IPS-NIHi7 (cell line): Measurements from ENCODE around the gene ALPP.
"Not testable (repeated sequence)": the region's sequence is repeated elsewhere in the genome, so short reads cannot be mapped to it uniquely, and the experiment has no call there.

Experiments used
- DNase-seq: peaks from one replicate; pipeline ENCODE4 v3.0.0; 2012; ENCODE audit warnings: mixed read lengths; ENCODE audit errors: extremely low spot score

Gene ALPP

DNA sequence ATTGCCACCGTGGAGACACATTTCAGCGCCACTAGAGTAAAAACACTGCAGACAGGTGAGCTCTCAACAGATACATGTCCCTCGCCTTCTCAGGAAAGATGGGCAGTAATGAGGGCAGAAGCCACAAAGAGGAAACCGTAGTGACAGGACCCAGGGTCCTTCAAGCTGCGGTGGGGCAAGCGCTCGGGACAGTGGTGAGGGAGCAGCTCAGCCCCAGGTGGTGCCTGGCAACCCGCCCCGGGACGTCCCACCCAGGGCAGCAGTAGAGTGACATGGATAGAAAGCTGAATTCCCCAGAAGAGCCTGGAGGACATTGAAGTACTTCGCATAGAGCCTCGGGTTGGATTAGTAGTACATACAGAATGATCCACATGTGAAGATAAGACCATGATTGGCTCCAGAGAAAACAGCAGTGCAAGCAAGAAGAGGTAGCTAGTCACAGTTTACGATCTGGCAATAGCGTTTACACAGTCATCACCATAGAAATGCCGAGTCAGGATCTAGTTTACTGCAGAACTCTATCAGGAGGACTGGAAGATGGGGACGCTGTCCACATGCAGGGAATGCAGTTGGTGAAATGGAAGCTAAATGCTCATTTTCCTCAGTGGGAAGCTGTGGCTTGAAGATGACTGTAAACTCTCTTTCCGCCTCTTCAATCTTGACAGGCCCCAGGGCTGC lies 37.4 kb upstream of the ALPP start:
- no peak for DNase-seq

DNA sequence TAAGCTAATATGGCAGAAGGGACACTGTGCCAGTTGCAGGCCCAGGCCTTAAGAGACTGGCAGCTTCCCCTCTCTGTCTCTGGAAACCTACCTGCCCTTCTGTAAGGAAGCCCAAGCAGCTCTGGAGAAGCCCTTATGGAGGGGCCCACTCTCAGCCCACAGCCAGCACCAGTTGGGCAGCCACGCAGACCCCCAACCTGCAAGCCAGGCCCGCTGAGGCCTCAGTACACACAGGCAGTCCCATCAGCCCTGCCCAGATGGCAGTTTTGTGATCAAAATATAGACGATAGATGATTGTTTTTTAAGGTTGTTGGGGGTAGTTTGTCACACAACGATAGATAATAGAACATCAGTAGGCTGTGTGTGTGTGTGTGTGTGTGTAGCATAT lies 36.8 kb upstream of the ALPP start:
- no peak for DNase-seq

DNA sequence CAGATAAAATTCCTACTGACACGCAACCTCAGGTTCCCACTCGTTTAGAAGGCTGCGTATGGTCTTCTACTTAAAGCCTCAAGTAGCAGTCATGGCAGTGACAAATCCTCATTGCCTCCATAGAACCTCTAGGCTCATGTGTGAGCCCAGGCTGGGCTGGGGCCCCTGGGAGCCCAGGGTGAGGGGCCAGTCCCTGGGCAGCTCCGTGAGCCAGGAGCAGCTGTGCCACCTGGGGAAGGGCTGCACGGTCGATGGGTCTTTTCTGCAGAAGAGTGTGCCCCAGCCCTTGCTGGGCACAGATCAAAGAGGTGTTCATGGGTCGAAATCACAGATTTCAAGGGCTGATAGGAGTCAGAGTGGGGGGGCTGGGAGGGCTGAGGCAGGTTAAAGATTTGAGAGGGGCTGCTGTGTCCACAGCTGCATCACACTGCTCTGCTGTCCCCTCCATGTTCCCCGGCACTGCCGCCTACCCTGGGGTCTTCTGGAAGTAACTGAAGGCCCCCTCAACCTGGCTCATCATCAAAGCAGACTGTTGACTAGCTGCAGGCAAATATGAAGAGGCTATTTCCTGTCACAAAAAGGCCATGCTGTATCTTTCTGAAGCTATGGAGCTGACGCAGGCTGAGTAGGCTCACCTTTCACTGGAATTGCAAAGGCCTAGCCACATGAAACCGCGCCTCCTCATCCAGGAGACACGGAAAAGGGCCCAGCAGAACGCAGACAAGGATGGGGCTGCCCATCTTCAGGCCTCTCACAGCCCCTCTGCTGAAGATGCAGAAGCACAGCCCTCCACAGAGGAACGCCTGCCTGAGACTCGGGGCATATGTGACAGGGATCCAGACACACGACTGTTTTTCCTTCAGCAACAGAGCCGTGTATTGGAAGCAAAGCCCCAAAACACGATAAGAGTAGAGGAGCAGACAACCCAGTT lies 35.7 kb upstream of the ALPP start:
- DNase-seq: no peak

DNA sequence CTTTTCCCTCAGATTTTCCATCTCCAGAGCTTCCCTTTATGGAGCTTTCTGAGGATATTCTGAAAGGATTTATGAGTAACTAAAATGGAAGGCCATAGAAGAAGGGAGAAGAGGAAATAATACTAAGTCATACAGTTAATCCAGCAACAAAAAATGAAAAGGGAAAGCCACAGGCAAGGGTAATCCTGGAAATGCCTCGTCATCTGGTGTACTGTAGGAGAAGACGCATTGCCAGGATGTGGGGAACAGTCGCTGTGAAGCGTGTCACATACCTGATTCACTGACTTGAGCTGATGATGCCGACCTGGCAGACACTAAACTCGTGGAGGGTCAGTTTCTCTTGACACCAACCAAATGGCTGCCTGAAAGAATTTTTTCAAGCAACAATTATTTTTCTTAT lies 34.7 kb upstream of the ALPP start:
- no peak for DNase-seq

DNA sequence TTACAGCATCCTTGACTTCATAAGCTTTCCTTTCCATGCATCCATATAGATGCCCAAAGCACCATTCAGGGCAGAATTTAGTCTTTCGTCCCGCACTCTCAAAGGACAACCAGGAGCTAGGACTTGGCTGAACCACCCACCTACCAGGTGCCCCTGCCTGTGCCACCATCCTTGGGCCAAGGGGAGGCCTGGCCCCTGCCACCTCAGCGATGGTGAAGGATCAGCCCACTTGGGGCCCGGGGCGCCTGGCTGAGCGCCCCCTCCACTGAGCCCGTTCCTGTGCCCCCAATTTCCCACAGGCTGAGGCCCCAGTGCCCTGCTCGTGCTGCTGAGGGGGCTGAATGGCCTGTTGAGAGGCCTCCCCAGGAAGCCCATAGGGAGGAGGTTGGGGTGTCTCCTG lies 33.3 kb upstream of the ALPP start:
- DNase-seq: no peak

DNA sequence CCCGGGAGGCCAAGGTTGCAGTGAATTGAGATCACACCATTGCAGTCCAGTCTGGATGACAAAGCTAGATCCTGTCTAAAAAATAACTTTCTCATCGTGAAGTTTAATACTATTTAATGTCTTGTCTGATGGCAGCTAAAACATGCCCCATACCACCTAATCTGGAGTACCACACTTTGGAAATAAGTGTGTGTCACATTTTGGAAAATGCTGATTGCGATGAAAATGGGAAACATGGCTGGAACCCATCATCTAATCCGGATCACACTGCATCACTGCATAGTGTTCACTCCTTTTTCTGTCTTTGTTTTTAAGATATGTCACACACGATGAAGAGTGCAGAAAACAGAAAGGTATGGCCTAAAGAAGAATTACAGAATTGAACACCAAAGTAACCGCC lies 31.2 kb upstream of the ALPP start:
- no peak for DNase-seq

DNA sequence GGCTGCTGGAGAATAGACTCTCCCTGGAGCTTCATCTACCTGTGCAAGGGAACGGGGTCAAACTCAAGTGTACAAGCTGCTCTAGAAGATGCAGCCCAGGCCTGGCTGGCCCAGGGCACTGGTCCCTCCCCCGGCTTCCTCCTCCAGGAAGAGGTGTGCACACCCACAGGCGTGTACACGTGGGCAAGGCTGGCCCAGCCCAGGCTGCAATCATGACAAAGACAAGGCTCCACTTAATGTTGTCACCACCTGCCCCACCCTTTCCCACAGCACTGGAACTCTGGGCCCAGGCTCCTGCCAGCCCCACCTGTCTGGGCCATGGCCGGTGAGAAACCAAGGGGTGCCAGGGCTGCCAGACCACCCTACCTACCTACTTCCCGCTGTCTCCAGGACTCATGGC lies 29.6 kb upstream of the ALPP start:
- DNase-seq: no peak

DNA sequence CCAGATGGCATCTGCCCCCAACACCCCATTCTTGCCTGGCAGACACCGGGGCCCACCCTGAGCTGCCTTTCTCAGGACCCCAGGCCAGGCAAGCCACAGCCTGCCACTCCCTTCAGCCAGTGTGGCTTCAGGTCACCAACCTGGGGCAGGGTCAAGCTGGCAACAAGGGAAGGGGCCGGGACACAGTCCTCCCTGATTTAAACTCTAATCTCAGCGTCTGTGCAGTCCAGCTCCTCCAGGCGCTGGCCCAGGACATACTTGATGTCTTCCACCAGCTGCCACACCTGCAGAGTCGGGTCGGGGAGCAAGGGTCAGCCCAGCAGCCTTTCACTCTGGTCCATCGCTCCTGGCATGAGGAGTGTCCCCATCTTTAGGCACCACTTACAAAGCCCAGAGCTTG lies 29.0 kb upstream of the ALPP start:
- DNase-seq: no peak

DNA sequence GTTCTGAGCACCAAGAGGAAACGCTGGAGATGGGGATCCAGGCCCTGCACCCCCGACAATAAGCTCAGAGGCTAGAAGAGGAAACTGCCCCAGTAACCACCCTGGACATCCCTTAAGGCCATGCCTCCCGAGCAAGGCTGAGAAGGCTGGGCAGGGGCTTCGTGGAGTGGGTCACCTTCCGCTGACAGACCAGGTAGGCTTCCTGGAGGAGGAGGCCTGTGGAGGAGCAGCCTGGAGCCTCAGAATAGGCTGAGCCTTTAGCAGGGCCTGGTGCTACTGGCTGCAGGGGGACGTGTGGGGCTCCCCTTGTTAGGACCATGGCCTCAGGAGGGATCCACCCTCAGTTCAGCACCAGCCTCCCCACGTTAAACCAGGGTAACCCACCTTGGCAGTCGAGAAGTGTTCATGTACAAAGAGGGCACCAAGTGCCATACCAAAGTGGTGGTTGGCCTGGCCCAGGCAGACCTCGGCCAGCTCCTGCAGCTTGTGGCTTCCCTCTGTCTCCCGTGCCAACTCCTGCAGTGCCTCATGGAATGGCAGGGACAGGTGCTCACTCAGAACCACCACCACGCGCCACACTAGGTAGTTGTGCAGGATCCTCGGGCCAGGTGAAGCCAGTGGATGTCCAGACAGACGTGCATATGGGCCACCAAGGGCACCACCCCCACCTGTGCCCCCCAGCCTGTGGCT lies 28.5 kb upstream of the ALPP start:
- DNase-seq: no peak

DNA sequence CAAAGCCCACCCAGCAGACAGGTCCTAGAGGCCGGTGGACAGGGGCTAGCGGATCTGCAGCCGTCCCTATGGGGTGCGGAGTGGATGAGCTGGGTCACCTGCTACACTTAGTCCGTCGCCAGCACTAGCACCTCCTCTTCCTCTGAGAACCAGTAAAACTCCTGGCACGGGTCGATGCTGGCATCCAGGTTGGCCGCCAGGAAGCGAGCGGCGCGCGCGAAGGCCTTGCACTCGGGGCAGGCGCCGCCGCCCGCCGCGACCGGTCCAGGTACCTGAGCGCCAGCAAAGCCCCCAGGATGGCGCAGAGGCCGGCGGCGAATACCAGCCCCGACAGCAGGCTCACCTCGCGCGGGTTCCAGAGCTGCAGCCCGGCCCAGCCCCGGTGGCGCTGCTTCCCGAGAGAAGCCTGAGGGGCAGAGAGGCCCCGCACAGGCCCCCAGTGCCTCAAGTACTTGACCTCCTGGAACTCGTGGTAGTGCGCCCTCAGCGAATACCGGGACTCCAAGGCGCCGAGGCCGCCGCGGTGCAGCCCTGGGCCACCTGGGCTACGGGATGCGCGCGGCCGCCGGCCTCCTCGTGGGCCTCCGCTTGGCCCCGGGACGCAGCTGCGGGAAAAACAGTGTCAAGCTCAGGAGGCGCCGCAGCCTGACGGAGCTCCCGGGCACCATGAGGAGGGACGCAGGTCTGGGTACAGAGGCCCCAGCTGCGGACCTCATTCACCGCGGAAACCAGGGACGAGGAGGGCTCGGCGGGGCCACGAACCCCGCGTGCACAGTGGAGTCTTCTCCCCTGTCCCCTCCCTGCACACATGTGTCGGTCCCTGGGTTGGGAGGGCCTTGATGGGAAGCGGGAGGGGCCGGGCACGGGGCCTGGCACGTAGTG lies 27.5 kb upstream of the ALPP start:
- no peak for DNase-seq

DNA sequence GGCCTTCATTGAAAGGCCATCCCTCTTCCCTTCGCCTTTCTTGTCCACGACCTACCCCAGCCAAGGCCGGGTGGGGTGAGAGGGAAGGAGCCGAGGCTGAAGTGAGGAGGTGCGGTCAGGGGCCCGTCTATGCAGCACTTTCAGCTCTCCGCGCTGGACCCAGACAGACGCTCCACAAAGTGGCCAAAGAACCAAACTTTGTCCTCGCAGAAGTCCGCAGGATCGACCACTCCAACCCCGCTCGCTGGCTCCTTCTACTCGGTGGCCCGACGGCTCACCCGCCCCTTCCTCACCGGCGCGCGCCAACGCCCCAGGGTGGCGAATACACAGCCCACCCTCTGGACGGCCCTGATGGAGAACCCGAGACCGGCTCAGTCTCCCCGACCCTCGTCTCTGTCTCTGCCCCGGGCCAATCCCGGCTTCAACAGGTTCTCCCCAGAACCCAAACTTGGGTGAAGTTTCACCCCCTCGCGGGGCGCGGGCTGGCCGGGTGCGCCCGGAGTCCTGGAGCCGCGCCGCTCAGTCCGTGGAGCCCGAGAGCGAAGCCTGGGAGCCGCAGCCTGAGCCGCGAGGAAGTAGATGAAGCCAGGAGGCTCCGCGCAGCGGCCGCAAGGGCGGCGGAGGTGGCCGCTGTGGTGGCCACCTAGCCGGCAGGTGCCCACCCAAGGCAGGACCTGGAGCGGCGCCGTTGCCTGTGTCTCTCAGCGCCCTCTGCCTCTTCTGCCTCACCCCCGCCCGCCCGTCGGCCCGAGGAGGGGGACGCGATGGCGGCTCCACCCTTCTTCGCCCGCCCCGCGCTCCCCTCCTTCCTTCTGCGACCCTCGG lies 26.7 kb upstream of the ALPP start:
- no peak for DNase-seq

DNA sequence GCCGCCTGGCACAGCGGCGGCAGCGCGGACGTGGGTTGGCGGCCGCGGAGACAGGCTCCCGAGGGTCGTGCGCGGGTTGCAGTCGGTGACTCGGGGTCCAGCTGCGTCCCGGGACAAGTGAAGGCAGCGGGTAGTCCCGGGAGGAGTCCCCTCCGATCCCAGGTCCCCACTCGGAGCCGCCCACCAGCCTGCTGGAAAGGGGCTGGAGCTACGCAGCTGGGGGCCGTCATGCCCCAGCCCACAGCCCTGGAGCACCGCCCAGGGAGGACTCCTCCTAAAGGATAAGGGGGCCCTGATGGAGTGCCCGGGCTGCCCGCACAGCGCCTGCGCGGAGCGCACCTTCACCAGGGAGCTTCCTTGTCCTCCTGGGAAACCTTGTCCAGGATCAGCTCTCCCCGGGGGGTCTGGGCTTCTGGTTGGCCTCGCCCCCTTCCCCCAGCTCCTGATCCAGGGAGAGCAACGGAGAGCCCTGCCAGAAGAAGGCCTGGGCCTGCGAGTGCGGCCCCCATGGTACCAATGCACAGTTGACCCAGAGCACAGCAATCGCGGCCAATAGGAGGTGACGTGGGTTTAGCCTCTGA lies 25.9 kb upstream of the ALPP start:
- DNase-seq: no peak

DNA sequence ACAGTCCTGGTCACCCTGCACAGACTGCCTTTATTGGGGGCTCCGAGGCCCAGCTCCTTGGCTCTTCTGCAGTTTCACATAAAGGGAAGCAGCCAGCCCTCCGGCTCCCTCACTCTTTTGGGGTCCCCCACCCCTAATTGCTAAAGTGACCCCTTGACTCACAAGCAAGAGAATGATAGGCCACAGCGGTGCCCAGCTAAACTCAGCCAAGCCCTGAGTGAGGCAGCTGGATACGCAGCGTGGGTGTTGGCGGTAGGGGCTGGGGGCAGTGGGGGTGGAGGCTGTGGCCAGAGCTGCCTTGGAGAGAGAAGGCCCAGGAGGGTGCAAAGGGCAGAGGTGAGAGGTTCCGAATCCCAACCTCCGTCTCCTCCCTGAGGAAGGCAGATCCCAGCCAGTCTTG lies 25.5 kb upstream of the ALPP start:
- no peak for DNase-seq

DNA sequence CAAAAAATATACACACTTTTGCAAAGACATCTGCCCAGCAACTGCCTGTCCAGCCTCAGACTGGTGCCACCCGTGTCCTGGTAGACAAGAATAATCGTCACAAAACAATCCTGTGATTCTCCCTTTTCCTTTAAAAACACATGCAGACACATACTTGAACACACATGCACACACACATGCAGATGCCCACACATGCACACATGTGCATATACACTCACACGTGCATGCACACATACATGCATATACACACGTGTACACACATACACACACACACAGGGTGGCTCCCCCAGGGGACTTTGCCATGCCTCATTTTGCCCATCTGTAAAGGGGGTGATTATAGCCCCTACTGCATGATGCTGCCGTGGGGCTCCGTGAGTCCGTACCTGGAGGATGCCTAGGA lies 24.9 kb upstream of the ALPP start:
- DNase-seq: no peak

DNA sequence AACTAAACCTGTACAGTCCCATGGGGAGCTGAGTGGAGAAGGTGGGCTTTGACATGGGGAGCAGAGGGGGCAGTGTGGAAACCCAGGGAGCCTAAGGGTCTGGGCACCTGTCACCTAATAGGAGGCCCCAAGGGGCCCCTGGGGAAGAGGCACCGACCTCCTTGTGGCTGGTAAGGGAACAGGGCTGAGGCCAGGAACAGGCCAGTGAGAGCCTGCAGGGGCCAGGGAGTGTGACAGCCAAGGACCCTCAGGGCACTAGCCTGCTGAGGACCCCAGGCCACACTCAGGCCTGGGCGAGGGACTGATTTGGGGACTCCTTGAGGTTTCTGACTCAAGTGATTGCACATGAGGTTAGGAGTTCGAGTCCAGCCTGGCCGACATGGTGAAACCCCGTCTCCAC lies 24.5 kb upstream of the ALPP start:
- DNase-seq: no peak

DNA sequence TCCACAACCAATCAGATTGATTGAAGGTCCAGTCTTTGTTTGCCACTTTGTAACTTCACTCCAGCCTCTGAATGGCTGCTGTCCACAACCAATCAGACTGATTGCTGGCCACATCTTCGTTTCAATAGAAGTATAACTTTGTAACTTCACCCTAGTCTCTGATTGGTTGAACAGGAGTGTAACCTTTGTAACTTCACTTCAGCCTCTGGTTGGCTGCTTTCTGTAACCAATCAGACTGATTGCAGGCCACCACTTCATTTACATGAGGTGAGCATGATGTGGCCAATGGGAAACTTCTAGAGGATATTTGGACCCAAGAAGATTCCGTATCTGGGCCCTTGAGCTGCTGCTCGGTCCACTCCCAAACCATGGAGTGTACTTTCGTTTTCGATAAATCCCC lies 16.9 kb upstream of the ALPP start:
- no peak for DNase-seq

DNA sequence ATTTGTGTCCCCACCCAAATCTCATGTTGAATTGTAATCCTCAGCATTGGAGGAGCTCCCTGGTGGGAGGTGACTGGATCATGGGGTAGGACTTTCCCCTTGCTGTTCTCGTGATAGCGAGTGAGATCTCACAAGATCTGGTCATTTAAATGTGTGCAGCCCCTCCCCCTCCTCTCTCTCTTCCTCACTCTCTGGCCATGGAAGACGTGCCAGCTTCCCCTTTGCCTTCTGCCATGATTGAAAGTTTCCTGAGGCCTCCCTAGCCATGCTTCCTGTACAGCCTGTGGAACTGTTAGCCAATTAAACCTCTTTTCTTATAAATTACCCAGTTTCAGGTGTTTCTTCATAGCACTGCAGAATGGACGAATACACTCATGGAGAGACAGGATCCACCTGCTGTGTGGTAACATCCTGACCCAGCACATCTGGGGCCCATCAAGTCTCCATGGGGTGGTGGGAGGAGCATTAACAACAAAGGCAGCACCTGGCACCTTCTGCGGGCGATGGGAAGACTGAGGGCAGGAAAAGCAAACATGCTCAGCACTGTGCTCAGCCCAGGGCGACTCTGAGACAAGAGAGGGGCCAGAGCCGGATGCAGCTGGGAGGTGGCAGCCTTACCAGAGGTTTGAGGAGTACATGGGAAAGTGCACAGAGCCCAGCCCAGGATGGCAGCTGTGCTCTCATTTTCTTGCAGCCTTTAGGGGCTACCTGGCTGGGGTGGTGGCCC lies 16.2 kb upstream of the ALPP start:
- no peak for DNase-seq

DNA sequence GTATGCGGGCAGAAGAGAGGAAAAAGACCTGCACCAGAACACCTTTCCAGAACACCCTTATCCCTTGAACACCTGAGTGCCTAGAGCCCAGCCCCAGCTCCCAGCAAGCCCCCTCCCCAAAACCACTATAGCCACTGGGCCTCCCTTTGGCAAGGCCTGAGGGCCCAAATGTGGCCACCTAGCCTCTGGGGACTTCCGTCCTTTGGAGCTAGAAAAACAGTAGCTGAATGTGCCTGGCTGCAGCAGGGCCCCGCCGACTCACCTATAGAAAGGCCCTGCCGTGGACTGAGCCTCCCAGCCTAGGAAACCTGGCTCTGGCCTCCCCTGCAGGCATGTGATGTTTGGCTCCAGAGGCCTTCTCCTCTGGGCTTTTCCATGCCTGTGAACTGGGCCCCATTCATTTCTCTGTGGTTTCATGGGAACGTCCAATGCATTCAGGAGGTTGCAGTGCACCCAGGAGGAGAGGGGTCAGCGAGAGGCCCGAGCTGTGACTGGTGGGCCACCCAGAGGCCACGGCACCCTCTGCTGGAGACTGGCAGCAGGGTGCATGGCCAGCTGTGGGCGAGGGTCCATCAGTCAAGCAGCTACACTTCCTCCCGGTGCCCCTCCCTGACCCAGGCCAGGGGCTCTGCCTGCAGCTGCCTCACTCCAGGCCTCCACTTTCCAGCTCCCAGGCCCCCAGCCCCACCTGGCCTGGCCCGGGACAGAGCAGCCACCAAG lies 15.3 kb upstream of the ALPP start:
- DNase-seq: not testable (repeated sequence)
